Psoas muscle (tissue), 8 donors: ENCODE results near the gene C1orf53. TPM values are rescaled to one million over a fixed set of nuclear protein-coding genes. Genes with fewer than 3 reads are reported as not detected.

Source experiments
- ATAC-seq, 4 donors: fragments of 200-7000 bp; cut with Tn5 transposase; one replicate each; pipeline ENCODE4 v1.9.1; 2020; ENCODE audit warnings: moderate library complexity in 3 of 4, mild to moderate bottlenecking in 2 of 4
- DNase-seq, 2 donors: peaks; one replicate each; pipeline ENCODE4 v3.0.0-alpha.2; 2020
- H3K27ac ChIP-seq: fragments of 200-600 bp; one replicate; pipeline ENCODE4 v1.8.0; 2022
- H3K27me3 ChIP-seq, 3 donors: fragments of 200-600 bp in 1 of 3; one replicate each; pipeline versions ENCODE4 v1.6.1 to v1.8.0; 2013 to 2022; ENCODE audit warnings: low read length in 2 of 3, mild to moderate bottlenecking in 2 of 3, moderate library complexity in 1 of 3; ENCODE audit not compliant: insufficient read depth in 3 of 3
- H3K36me3 ChIP-seq, 2 donors: fragments of 200-600 bp in 1 of 2; one replicate each; pipeline versions ENCODE4 v1.6.1 to v1.8.0; 2013 to 2022; ENCODE audit warnings: low read depth in 1 of 2, mild to moderate bottlenecking in 1 of 2, moderate library complexity in 1 of 2; ENCODE audit not compliant: insufficient read depth in 1 of 2
- H3K4me1 ChIP-seq: fragments of 200-600 bp; one replicate; pipeline ENCODE4 v1.8.0; 2022
- H3K4me3 ChIP-seq: fragments of 200-600 bp; one replicate; pipeline ENCODE4 v1.8.0; 2022; ENCODE audit warnings: mild to moderate bottlenecking
- H3K9me3 ChIP-seq: fragments of 200-600 bp; one replicate; pipeline ENCODE4 v1.8.0; 2022
- WGBS, 3 donors: extraction: QIAGEN DNeasy Blood & Tissue Kit; methylation state at CpG; one replicate each; pipeline versions ENCODE4 v1.1.6 to v1.1.7; 2013; 5-methylcytosine and 5-hydroxymethylcytosine counted together
- intact Hi-C, 2 donors: fragments of 100-400 bp; cut with DNase I; formaldehyde crosslinking; loops; one replicate each; pipeline versions ENCODE4 v1.11.0 to v1.14.2; 2022
- polyA plus RNA-seq, 3 donors: library from polyadenylated mRNA; stranded (reverse); fragments of 200-250 nt; gene quantifications; one replicate each; pipeline ENCODE4 v1.2.3, GENCODE V29; 2013
- total RNA-seq, 4 donors: library from RNA; stranded (reverse); fragmentation: NEBNext Ultra II Directional in 2 of 4; extraction: Animal tissue kit (Norgen Biotek cat#: 25700) in 2 of 4; gene quantifications; one replicate each; pipeline versions ENCODE4 v1.2.1 to v1.2.4, GENCODE V29; 2021 to 2023
- TF ChIP-seq, protein P1 (sequence below): fragments of 200-600 bp; IDR thresholded peaks from one replicate; pipeline ENCODE4 v1.8.0; 2022; ENCODE audit warnings: antibody characterized with exemption
- donor health status: healthy with polysubstance abuse.
- donor health status: DM: no; HTN: no; CAD: no; lungs with moderate emphysema.
- donor health status: Bipolar disorder and iron deficiency.
- donor health status: healthy.
- donor health status: DM: yes; HTN: yes; CAD: no.
- donor health status: DM: no; HTN: no; CAD: no.
- donor health status: DM: no; HTN: no; CAD: no.
- donor health status: DM: yes; HTN: yes; CAD: no.

C1orf53 gene
- total and polyA plus RNA-seq, 7 donors = 0.84 to 4.3 (median 2.5) TPM

DNA sequence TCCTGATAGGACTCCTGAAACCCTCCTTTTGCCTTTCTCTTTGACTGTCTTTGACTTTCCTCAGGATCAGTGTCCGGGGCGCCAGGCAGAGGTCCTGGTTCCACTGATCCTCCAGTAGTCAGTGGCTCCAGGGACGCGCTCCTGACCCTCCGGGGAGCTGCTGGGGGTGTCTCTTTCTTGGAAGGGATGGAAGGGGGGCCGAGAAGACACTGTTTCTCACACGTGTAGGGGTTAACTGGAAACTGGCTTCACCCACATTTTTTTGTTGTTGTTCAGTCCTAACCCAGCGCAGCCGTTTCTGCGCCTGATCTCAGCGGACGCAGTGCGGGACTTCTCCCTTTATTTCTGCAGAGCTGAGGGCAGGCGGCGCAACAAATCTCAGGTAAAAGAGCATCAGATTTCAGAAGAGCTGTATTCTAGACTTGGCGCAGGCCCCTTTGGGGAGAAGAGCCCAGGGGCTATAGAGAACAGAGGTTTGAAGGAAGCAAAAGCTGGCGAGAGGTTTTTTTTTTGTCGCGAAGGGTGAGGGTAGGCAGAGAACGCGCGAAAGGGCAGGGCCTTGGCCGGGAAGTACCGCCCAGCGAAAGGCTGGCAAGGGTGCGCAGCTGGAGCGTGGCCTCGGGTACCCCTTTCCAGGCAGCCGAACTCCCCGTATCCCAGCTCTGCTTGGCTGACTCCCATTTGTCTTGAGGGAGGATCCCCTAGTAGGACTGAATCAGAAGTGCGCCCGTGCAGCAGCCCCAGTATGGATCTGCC lies 10.5 kb downstream of the C1orf53 start:
- Histone ChIP-seq H3K27ac (no peak overlapping the region), H3K27me3 (peaks cover 0 to 100% (median 79%) of the 10 kb centered on the region in 3 donors), H3K36me3 (no peaks in the 10 kb centered on the region), H3K9me3 (no peaks in the 10 kb centered on the region), H3K4me3 (peak overlapping the region; percentile 46), H3K4me1 (peaks cover 53% of the 10 kb centered on the region)
- TF ChIP-seq, protein P1, sequence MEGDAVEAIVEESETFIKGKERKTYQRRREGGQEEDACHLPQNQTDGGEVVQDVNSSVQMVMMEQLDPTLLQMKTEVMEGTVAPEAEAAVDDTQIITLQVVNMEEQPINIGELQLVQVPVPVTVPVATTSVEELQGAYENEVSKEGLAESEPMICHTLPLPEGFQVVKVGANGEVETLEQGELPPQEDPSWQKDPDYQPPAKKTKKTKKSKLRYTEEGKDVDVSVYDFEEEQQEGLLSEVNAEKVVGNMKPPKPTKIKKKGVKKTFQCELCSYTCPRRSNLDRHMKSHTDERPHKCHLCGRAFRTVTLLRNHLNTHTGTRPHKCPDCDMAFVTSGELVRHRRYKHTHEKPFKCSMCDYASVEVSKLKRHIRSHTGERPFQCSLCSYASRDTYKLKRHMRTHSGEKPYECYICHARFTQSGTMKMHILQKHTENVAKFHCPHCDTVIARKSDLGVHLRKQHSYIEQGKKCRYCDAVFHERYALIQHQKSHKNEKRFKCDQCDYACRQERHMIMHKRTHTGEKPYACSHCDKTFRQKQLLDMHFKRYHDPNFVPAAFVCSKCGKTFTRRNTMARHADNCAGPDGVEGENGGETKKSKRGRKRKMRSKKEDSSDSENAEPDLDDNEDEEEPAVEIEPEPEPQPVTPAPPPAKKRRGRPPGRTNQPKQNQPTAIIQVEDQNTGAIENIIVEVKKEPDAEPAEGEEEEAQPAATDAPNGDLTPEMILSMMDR = no peak
- ATAC-seq = peak in 1 of 4 donors; percentile 9
- WGBS, 3 donors = 7 to 12% (median 8%) methylated on average over 28 to 32 of the region's 32 CpGs
- intact Hi-C loops = no loop called here
- no peak for DNase-seq

GRCh38 chr1:197913495-197914276 lies 11.3 kb downstream of the C1orf53 start:
- peaks cover 0 to 99% (median 81%) of the 10 kb centered on the region in 3 donors for H3K27me3 ChIP-seq
- H3K9me3 ChIP-seq = no peaks in the 10 kb centered on the region
- H3K36me3 ChIP-seq = no peaks in the 10 kb centered on the region
- DNase-seq (no peak), ATAC-seq (no peak)
- H3K4me3 ChIP-seq = peak overlapping the region; percentile 46
- no peak overlapping the region for H3K27ac ChIP-seq
- 18 to 25% (median 24%) methylated on average over 26 of the region's 26 CpGs for WGBS, 3 donors
- intact Hi-C loops = no loop called here
- TF ChIP-seq, protein P1 = no peak
- peaks cover 55% of the 10 kb centered on the region for H3K4me1 ChIP-seq

- Histone ChIP-seq H3K4me1 (peaks cover 56% of the 10 kb centered on the region), H3K27me3 (peaks cover 0 to 99% (median 83%) of the 10 kb centered on the region in 3 donors), H3K27ac (no peak overlapping the region), H3K4me3 (no peak overlapping the region), H3K36me3 (no peaks in the 10 kb centered on the region), H3K9me3 (no peaks in the 10 kb centered on the region)
- intact Hi-C loops = no loop called here
- TF ChIP-seq, protein P1 = no peak
- 12 to 18% (median 15%) methylated on average over 5 of the region's 5 CpGs for WGBS, 3 donors
- DNase-seq = no peak
- ATAC-seq = no peak
Observed at GRCh38 chr1:197914510-197914909, 12.1 kb downstream of the C1orf53 start.

DNA sequence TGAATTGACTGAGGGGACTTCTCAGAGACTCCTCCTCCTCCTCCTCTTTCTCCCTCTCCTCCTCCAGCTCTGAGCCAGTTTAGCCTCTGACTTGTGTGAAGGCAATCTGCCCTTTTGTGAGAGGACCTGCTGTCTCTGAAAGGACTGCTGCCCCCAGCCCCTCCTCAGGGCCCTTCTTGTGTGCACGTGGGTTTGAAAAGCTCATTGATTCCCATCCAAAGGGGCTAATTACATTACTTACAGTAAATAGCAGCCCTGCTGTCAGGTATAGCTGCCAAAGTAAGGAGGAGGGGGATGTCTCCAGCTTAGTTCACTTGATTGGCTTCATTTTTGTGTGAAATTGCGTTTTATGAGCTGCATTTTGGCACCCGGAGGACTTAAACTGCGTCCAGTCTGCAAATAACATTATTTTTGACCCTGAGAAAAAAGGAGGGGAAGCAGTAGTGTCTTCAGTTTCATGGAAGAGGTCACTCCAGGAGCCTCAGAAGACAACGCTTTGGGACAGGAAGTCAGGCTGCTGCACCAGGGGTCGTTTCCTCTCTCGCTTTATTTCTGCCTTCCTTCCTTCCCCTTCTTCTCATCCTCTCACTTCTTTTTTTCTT lies 12.9 kb downstream of the C1orf53 start:
- WGBS, 3 donors = 4 to 6% (median 5%) methylated on average over 7 of the region's 7 CpGs
- TF ChIP-seq, protein P1 = no peak
- H3K27me3 ChIP-seq = peaks cover 0 to 99% (median 80%) of the 10 kb centered on the region in 3 donors
- DNase-seq (no peak), ATAC-seq (no peak)
- no peaks in the 10 kb centered on the region for H3K9me3 ChIP-seq
- H3K4me3 ChIP-seq = peak overlapping the region; percentile 60
- H3K4me1 ChIP-seq = peaks cover 59% of the 10 kb centered on the region
- intact Hi-C loops = no loop called here
- H3K36me3 ChIP-seq = no peaks in the 10 kb centered on the region
- H3K27ac ChIP-seq = no peak overlapping the region
